ENCODE results near the gene SFRP5. TPM values are rescaled to one million over a fixed set of nuclear protein-coding genes. Genes with fewer than 3 reads are reported as not detected.

The SFRP5 gene
- total RNA-seq, 1 experiment from 2014 or later = not detected

- H3K9ac ChIP-seq (ENCODE audit: low read length) = no peak overlapping the region
These were observed 49.7 kb downstream of the SFRP5 start for GRCh38 chr10:97721871-97722780.

More at GRCh38 chr10:97721871-97722780, 49.7 kb downstream of the SFRP5 start:
- intact Hi-C loops (cut with micrococcal nuclease) = no loop called here
- ATAC-seq (no peak), DNase-seq (ENCODE audit: low read depth, low spot score) (no peak)
- H3K4me2 ChIP-seq (ENCODE audit: low read length) = no peak overlapping the region
- H3K79me2 ChIP-seq (ENCODE audit: insufficient read depth, low read length) = no peaks in the 10 kb centered on the region
- no peaks in the 10 kb centered on the region for H3K9me3 ChIP-seq (ENCODE audit: control insufficient read depth in 1 of 2, insufficient read depth in 1 of 2, low read depth in 1 of 2, low read length in 2 of 2)
- H3K27me3 ChIP-seq (ENCODE audit: insufficient read depth, low read length) = no peaks in the 10 kb centered on the region
- H3K9me2 ChIP-seq (ENCODE audit: insufficient read depth) = no peaks in the 10 kb centered on the region
- BruUV-seq (replicated peaks) = no TSS peak
- no peak overlapping the region for H3K4me3 ChIP-seq (replicated peaks in 1 of 2; ENCODE audit: low read depth in 1 of 2, low read length in 2 of 2)
- ChIA-PET POLR2A (no interaction called here), RAD21 (ENCODE audit: low non-redundant PET in 1 of 2, low total read pairs in 2 of 2, uncharacterized antibody in 2 of 2, unreplicated experiment in 2 of 2) (no interaction called here), CTCF (interaction anchor here (2.1 kb wide), 1 partner anchor 12 kb away, joined by 9 read pairs; no protein-coding TSS in a partner anchor)
- H3K36me3 ChIP-seq (ENCODE audit: control insufficient read depth in 1 of 2, insufficient read depth in 2 of 2, low read length in 2 of 2) = peaks cover 0 to 11% of the 10 kb centered on the region in 2 experiments; a peak in 2 of 4 replicates
- no peak overlapping the region for H2AFZ ChIP-seq (ENCODE audit: low read depth, low read length, poor library complexity, severe bottlenecking)
- H4K20me1 ChIP-seq (ENCODE audit: insufficient read depth) = no peaks in the 10 kb centered on the region
- peaks cover 25 to 39% of the 10 kb centered on the region in 2 experiments for H3K4me1 ChIP-seq (ENCODE audit: control insufficient read depth in 1 of 2, insufficient read depth in 2 of 2, low read length in 2 of 2)
- H3K27ac ChIP-seq (ENCODE audit: low read depth, low read length) = no peak overlapping the region
- TF ChIP-seq ATF3 (IDR thresholded peaks at IDR 0.05) (no peak), EZH2phosphoT487 (IDR thresholded peaks at IDR 0.05; ENCODE audit: borderline replicate concordance) (no peak), ZBTB33 (IDR thresholded peaks at IDR 0.05; ENCODE audit: extremely low read depth, insufficient replicate concordance, low read length) (no peak), EGR1 (IDR thresholded peaks at IDR 0.05; ENCODE audit: low read depth) (no peak)

Data from HCT116 (cell line).